Activated T-helper 17 cell treated with anti-CD3 and anti-CD28 coated beads, Interleukin-2, amount 50 U/mL, for 72 hours (primary cell): ENCODE data around the gene CIDEB. TPM values are rescaled to one million over a fixed set of nuclear protein-coding genes. Genes with fewer than 3 reads are reported as not detected.
A peak's percentile ranks its signal among the peaks of the same experiment; 100 is the strongest.

Source experiments
- ATAC-seq: fragments of 150-1000 bp; cut with Tn5 transposase; replicated peaks from 2 replicates; pipeline ENCODE4 v1.10.0; 2021; ENCODE audit warnings: mild to moderate bottlenecking, moderate library complexity
- H3K27ac Mint-ChIP-seq: one replicate; pipeline ENCODE4 v1.8.0; 2022; ENCODE audit warnings: mixed read lengths
- H3K27me3 Mint-ChIP-seq: one replicate; pipeline ENCODE4 v1.8.0; 2022; ENCODE audit warnings: mixed read lengths
- H3K36me3 Mint-ChIP-seq: one replicate; pipeline ENCODE4 v1.8.0; 2022; ENCODE audit warnings: low read depth, mild to moderate bottlenecking, mixed read lengths
- H3K4me1 Mint-ChIP-seq: one replicate; pipeline ENCODE4 v1.8.0; 2022; ENCODE audit warnings: mixed read lengths
- H3K4me3 Mint-ChIP-seq: one replicate; pipeline ENCODE4 v1.8.0; 2022; ENCODE audit warnings: mild to moderate bottlenecking, mixed read lengths
- H3K9me3 Mint-ChIP-seq: one replicate; pipeline ENCODE4 v1.8.0; 2022; ENCODE audit warnings: mixed read lengths
- total RNA-seq, 2 donors: library from RNA; stranded (reverse); gene quantifications; one replicate each; pipeline ENCODE4 v1.2.3, GENCODE V29; 2022

CIDEB gene
- total RNA-seq, 2 donors from 2014 or later: 14.9 to 28.1 TPM

- Mint-ChIP-seq H3K4me3 (peak overlapping the region; percentile 41), H3K9me3 (peaks cover 3% of the 10 kb centered on the region), H3K27me3 (no peaks in the 10 kb centered on the region), H3K27ac (peak overlapping the region; percentile 77), H3K4me1 (peaks cover 36% of the 10 kb centered on the region), H3K36me3 (no peaks in the 10 kb centered on the region)
- peak; percentile 96 for ATAC-seq
Observed at GRCh38 chr14:24279301-24280186, 28.2 kb downstream of the CIDEB start.

GRCh38 chr14:24278424-24278823 lies 29.4 kb downstream of the CIDEB start:
- H3K27ac Mint-ChIP-seq: peak overlapping the region; percentile 9
- ATAC-seq: no peak
- no peaks in the 10 kb centered on the region for H3K36me3 Mint-ChIP-seq
- H3K27me3 Mint-ChIP-seq: no peaks in the 10 kb centered on the region
- peak overlapping the region; percentile 41 for H3K4me3 Mint-ChIP-seq
- peaks cover 46% of the 10 kb centered on the region for H3K4me1 Mint-ChIP-seq
- peaks cover 3% of the 10 kb centered on the region for H3K9me3 Mint-ChIP-seq

- no peaks in the 10 kb centered on the region for H3K27me3 Mint-ChIP-seq
- H3K4me3 Mint-ChIP-seq: peak overlapping the region; percentile 41
- no peaks in the 10 kb centered on the region for H3K36me3 Mint-ChIP-seq
- peaks cover 48% of the 10 kb centered on the region for H3K4me1 Mint-ChIP-seq
- peak overlapping the region; percentile 9 for H3K27ac Mint-ChIP-seq
- H3K9me3 Mint-ChIP-seq: peaks cover 3% of the 10 kb centered on the region
- ATAC-seq: no peak
Observed at GRCh38 chr14:24277606-24278321, 30.0 kb downstream of the CIDEB start.

- no peaks in the 10 kb centered on the region for H3K27me3 Mint-ChIP-seq
- no peak for ATAC-seq
- H3K9me3 Mint-ChIP-seq: peaks cover 3% of the 10 kb centered on the region
- H3K4me3 Mint-ChIP-seq: no peak overlapping the region
- peak overlapping the region; percentile 12 for H3K27ac Mint-ChIP-seq
- peaks cover 54% of the 10 kb centered on the region for H3K4me1 Mint-ChIP-seq
- no peaks in the 10 kb centered on the region for H3K36me3 Mint-ChIP-seq
Observed at GRCh38 chr14:24277071-24277470, 30.7 kb downstream of the CIDEB start.

GRCh38 chr14:24274101-24274543 lies 33.7 kb downstream of the CIDEB start:
- H3K4me3 Mint-ChIP-seq: peak overlapping the region; percentile 97
- H3K9me3 Mint-ChIP-seq: peaks cover 3% of the 10 kb centered on the region
- no peaks in the 10 kb centered on the region for H3K27me3 Mint-ChIP-seq
- peak; percentile 81 for ATAC-seq
- H3K36me3 Mint-ChIP-seq: peaks cover 6% of the 10 kb centered on the region
- peak overlapping the region; percentile 40 for H3K27ac Mint-ChIP-seq
- peaks cover 46% of the 10 kb centered on the region for H3K4me1 Mint-ChIP-seq

- H3K27me3 Mint-ChIP-seq: no peaks in the 10 kb centered on the region
- ATAC-seq: no peak
- peak overlapping the region; percentile 97 for H3K4me3 Mint-ChIP-seq
Observed at GRCh38 chr14:24273422-24273998, 34.3 kb downstream of the CIDEB start.

GRCh38 chr14:24272467-24272866 lies 35.3 kb downstream of the CIDEB start:
- no peak for ATAC-seq
- Mint-ChIP-seq H3K4me1 (peaks cover 36% of the 10 kb centered on the region), H3K4me3 (peak overlapping the region; percentile 97), H3K9me3 (no peaks in the 10 kb centered on the region), H3K27ac (peak overlapping the region; percentile 95), H3K27me3 (no peaks in the 10 kb centered on the region), H3K36me3 (peaks cover 9% of the 10 kb centered on the region)

More at GRCh38 chr14:24273422-24273998, 34.3 kb downstream of the CIDEB start:
- Mint-ChIP-seq H3K27ac (peak overlapping the region; percentile 40), H3K36me3 (peaks cover 7% of the 10 kb centered on the region), H3K9me3 (peaks cover 3% of the 10 kb centered on the region), H3K4me1 (peaks cover 40% of the 10 kb centered on the region)

GRCh38 chr14:24271834-24272263 lies 35.9 kb downstream of the CIDEB start:
- Mint-ChIP-seq H3K4me3 (peak overlapping the region; percentile 97), H3K27ac (peak overlapping the region; percentile 95), H3K9me3 (no peaks in the 10 kb centered on the region), H3K4me1 (peaks cover 34% of the 10 kb centered on the region), H3K36me3 (peaks cover 15% of the 10 kb centered on the region), H3K27me3 (no peaks in the 10 kb centered on the region)
- ATAC-seq: no peak

- peak within 1 kb of the TSS; percentile 97 for H3K4me3 Mint-ChIP-seq
- ATAC-seq: peak; percentile 85
- no peaks in the 10 kb centered on the region for H3K9me3 Mint-ChIP-seq
Observed at GRCh38 chr14:24271134-24271833, 36.5 kb downstream of the CIDEB start, which contains the start of gene RABGGTA. Gene RABGGTA, minus strand, starts transcription at chr14:24271597. Its CDS starts 482 bp downstream, at chr14:24271115.

GRCh38 chr14:24270537-24271133 lies 37.1 kb downstream of the CIDEB start:
- Mint-ChIP-seq H3K9me3 (no peaks in the 10 kb centered on the region), H3K4me3 (peak overlapping the region; percentile 97), H3K27me3 (no peaks in the 10 kb centered on the region), H3K36me3 (peaks cover 27% of the 10 kb centered on the region), H3K27ac (peak overlapping the region; percentile 95), H3K4me1 (peaks cover 34% of the 10 kb centered on the region)
- no peak for ATAC-seq

More at GRCh38 chr14:24271134-24271833, 36.5 kb downstream of the CIDEB start, which contains the start of gene RABGGTA:
- peak within 1 kb of the TSS; percentile 95 for H3K27ac Mint-ChIP-seq
- no peaks in the 10 kb centered on the region for H3K27me3 Mint-ChIP-seq
- peaks cover 20% of the 10 kb centered on the region for H3K36me3 Mint-ChIP-seq
- H3K4me1 Mint-ChIP-seq: peaks cover 34% of the 10 kb centered on the region

GRCh38 chr14:24269910-24270536 lies 37.8 kb downstream of the CIDEB start:
- H3K4me3 Mint-ChIP-seq: peak overlapping the region; percentile 97
- H3K4me1 Mint-ChIP-seq: peaks cover 29% of the 10 kb centered on the region
- H3K36me3 Mint-ChIP-seq: peaks cover 30% of the 10 kb centered on the region
- H3K27me3 Mint-ChIP-seq: no peaks in the 10 kb centered on the region
- H3K27ac Mint-ChIP-seq: no peak overlapping the region
- H3K9me3 Mint-ChIP-seq: no peaks in the 10 kb centered on the region
- ATAC-seq: no peak

GRCh38 chr14:24269368-24269767 lies 38.4 kb downstream of the CIDEB start:
- Mint-ChIP-seq H3K4me1 (peaks cover 27% of the 10 kb centered on the region), H3K36me3 (peaks cover 30% of the 10 kb centered on the region), H3K27me3 (no peaks in the 10 kb centered on the region), H3K27ac (no peak overlapping the region), H3K9me3 (no peaks in the 10 kb centered on the region), H3K4me3 (no peak overlapping the region)
- ATAC-seq: no peak

GRCh38 chr14:24268225-24268624 lies 39.6 kb downstream of the CIDEB start:
- Mint-ChIP-seq H3K4me3 (no peak overlapping the region), H3K27ac (no peak overlapping the region), H3K36me3 (peaks cover 30% of the 10 kb centered on the region), H3K4me1 (peaks cover 16% of the 10 kb centered on the region), H3K9me3 (no peaks in the 10 kb centered on the region), H3K27me3 (no peaks in the 10 kb centered on the region)
- no peak for ATAC-seq
